NCI-H774 (cell line): Measurements from ENCODE around the gene MAGEC3.

Experiments used
- DNase-seq: peaks from one replicate; lab custom pipeline; 2025; lab: John Stamatoyannopoulos, UW

Gene MAGEC3

DNA sequence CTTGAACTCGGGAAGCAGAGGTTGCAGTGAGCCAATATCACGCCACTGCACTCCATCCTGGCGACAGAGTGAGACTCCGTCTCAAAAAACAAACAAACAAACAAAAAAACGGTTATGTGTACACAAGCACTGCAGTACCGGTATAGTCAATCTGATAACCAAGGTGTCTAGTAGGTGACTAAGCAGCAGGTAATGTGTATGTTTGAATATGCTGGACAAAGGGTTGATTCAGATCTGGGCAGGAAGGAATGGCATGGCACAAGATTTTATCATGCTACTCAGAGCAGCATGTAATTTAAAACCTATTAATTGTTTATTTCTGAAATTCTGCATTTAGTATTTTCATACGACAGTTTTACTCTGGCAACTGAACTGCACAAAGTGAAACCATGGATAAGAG, 107.3 kb downstream of the MAGEC3 start:
- no peak for DNase-seq

GRCh38 chrX:141947350-141947749, 109.2 kb downstream of the MAGEC3 start:
- no peak for DNase-seq
